ENCODE measurements around the gene TRIO.

DNA sequence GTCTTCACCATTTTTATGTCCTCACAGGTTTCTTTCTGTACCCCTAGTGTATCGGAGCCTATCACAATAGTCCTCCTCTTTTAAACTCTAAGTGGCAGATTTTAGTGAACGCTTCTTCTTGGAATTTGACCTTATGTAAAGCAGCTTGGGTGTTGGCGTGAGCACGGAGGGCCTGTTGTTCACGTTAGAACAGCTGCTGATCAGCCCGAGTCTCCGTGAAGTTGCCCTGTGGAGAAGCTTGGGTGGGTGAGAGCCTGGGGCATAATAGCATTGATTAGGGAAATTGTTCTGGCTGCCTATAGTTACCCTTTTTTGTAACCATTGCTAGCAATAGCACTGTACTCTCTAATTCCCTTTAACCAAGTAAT is 271.5 kb downstream of the TRIO start:
- no peak for TF ChIP-seq ATF7 (IDR thresholded peaks at IDR 0.05; ENCODE audit: low read depth)
- no peak for TF ChIP-seq SP1 (IDR thresholded peaks at IDR 0.05; ENCODE audit: low read depth, low read length)
- TF ChIP-seq STAT3 (IDR thresholded peaks at IDR 0.05; ENCODE audit: low read depth, low read length), result no peak
- TF ChIP-seq POLR2A (IDR thresholded peaks at IDR 0.05; ENCODE audit: low read depth, low read length), result no peak
- TF ChIP-seq, protein P1, sequence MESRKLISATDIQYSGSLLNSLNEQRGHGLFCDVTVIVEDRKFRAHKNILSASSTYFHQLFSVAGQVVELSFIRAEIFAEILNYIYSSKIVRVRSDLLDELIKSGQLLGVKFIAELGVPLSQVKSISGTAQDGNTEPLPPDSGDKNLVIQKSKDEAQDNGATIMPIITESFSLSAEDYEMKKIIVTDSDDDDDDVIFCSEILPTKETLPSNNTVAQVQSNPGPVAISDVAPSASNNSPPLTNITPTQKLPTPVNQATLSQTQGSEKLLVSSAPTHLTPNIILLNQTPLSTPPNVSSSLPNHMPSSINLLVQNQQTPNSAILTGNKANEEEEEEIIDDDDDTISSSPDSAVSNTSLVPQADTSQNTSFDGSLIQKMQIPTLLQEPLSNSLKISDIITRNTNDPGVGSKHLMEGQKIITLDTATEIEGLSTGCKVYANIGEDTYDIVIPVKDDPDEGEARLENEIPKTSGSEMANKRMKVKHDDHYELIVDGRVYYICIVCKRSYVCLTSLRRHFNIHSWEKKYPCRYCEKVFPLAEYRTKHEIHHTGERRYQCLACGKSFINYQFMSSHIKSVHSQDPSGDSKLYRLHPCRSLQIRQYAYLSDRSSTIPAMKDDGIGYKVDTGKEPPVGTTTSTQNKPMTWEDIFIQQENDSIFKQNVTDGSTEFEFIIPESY (IDR thresholded peaks at IDR 0.05), result no peak
- TF ChIP-seq SMC3 (IDR thresholded peaks at IDR 0.05; ENCODE audit: borderline replicate concordance, low read length), result no peak
- no peak for TF ChIP-seq TCF12 (IDR thresholded peaks at IDR 0.05; ENCODE audit: low read depth, low read length)
